Stimulated activated CD4-positive, alpha-beta T cell treated with anti-CD3 and anti-CD28 coated beads, Interleukin-1b, Interleukin-23, amount 100 ng/mL, for 4 hours (primary cell): ENCODE measurements around the gene C2orf68.
A peak's percentile ranks its signal among the peaks of the same experiment; 100 is the strongest.
"Not testable (repeated sequence)": the region's sequence is repeated elsewhere in the genome, so short reads cannot be mapped to it uniquely, and the experiment has no call there.

Experiments
- DNase-seq, 2 donors: peaks; one replicate each; pipeline ENCODE4 v3.0.0-alpha.2; 2020; ENCODE audit warnings: low read depth in 2 of 2

The C2orf68 gene

GRCh38 chr2:85628658-85629057 lies 16.8 kb upstream of the C2orf68 start:
- DNase-seq, result no peak

DNA sequence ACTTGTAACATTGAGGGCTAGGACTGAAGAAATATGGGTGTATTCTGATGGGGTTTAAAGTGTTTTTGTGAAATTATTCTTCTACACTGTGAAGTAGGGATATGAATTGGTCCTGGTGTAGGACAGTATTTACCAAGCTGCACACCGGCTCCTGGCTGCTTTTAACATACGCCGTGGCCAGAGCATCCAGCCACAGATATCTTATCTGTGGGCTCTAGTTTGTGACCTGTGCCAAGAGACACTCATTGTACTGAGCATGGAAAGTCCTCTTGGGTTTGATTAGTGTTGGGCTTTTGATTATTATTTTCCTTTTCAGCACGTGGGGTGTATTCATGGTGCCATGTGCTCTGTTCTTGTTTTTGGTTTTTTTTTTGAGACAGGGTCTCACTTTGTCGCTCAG lies 12.1 kb upstream of the C2orf68 start:
- DNase-seq, result no peak

DNA sequence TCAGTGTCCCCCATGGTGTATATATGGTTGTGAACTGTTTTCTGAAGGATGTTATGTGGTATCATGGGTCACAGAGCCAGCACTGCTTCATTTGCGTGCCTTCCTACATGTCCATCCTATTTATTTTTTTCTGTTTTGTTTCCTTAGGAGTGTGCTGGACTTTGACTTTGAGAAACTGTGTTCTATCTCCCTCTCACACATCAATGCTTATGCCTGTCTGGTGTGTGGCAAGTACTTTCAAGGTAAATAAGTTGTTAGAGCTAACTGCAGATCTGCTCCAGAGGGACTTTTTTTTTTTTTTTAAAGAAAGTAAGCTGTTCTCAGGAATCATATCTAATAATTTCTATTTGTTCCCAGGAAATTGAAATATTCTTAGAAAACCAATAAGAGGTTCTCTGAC lies 9.5 kb upstream of the C2orf68 start:
- DNase-seq, result no peak

DNA sequence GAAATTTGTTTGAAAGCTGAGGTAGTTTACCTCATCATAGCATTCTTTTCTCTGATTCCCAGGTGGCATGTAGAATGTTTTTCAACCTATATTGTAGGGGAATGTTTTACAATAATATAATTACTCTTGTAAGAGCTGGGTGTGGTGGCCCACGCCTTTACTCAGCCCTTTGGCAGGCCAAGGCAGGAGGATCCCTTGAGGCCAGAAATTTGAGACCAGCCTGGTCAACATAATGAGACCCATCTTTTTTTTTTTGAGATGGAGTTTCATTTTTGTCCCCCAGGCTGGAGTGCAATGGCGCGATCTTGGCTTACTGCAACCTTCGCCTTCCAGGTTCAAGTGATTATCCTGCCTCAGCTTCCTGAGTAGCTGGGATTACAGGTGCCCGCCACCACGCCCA lies 7.8 kb upstream of the C2orf68 start:
- DNase-seq, result no peak

DNA sequence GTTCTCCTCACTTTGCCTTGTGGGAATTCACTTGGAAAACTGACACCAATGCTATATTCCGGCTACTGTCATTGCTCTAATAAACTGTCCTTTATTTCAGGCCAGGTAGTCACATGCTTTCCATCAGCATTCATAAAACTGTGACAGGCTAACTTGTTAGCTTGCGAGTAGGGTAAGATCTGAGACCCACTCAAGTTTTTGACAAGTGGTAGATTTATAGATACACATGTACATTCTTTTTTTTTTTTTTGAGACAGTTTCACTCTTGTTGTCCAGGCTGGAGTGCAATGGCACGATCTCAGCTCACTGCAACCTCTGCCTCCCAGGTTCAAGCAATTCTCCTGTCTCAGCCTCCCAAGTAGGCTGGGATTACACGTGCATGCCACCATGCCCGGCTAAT lies 5.9 kb upstream of the C2orf68 start:
- DNase-seq, result not testable (repeated sequence)

GRCh38 chr2:85615413-85615728 lies 3.5 kb upstream of the C2orf68 start:
- no peak for DNase-seq

DNA sequence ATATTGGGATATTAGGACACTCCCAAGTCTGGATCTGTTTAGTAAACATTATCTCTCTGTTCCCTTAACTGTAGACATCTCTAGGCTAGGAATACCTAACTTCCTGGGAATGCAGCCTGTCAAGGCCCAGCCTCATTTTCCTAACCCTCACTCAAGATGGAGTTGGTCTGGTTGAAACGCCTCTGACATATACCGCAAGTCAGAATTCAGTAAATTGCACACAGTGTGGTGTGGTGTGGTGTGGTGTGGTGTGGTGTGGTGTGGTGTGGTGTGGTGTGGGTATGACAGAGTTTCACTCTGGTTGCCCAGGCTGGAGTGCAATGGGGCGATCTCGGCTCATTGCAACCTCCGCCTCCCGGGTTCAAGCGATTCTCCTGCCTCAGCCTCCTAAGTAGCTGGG lies 2.9 kb upstream of the C2orf68 start:
- not testable (repeated sequence) for DNase-seq

- no peak for DNase-seq
These were observed 2.0 kb upstream of the C2orf68 start for GRCh38 chr2:85613717-85614515.

GRCh38 chr2:85611217-85611704 lies 605 bp downstream of the C2orf68 start:
- DNase-seq, result no peak

- no peak for DNase-seq
These were observed 4.3 kb downstream of the C2orf68 start for GRCh38 chr2:85607268-85608215.

GRCh38 chr2:85606116-85606455 lies 5.8 kb downstream of the C2orf68 start:
- DNase-seq, result no peak

- DNase-seq, result no peak
These were observed 6.3 kb downstream of the C2orf68 start for GRCh38 chr2:85605406-85606115.

DNA sequence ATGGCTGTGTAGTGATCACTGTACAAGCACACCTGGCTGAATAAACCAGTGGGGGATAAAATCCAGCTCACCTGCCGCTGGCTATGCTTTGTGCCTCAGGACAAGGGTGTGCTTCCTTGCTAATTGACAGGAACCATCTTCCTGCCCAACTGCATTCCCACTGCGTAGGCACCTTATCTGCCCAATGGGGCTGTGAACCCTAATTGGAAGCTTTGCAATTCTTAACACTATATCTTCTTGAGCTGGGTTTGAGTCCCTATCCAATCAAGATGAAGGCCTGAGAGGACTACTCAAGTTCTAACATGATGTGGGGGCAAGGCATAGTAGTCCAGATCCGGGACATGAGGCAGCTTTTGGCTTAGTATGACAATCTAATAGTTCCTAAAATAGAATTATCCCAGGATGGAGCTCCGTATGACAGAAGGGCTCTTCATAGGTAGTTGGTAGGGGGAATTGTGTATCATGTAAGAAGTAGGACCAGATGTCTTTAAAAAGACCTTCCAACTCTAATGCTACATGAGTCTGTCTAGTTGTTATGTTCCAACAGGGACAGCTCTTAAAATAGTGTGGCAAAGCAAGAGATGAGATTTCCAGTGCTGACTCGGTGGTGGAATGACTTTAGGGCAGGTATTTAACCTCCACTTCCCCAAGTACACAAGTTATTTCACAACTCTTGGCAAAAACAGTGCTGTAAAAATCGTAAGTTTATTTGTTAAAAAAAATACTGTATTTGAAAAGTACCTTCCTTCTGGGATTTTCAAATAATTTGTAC lies 7.1 kb downstream of the C2orf68 start:
- no peak for DNase-seq

GRCh38 chr2:85604133-85604444 lies 7.8 kb downstream of the C2orf68 start:
- not testable (repeated sequence) for DNase-seq

- peak; percentile 75 to 89 for DNase-seq
These were observed 9.2 kb downstream of the C2orf68 start, which contains the start of gene TMEM150A for GRCh38 chr2:85602476-85603234. Gene TMEM150A (minus strand): TSS chr2:85602698. CDS start chr2:85601948, 750 bp downstream.

DNA sequence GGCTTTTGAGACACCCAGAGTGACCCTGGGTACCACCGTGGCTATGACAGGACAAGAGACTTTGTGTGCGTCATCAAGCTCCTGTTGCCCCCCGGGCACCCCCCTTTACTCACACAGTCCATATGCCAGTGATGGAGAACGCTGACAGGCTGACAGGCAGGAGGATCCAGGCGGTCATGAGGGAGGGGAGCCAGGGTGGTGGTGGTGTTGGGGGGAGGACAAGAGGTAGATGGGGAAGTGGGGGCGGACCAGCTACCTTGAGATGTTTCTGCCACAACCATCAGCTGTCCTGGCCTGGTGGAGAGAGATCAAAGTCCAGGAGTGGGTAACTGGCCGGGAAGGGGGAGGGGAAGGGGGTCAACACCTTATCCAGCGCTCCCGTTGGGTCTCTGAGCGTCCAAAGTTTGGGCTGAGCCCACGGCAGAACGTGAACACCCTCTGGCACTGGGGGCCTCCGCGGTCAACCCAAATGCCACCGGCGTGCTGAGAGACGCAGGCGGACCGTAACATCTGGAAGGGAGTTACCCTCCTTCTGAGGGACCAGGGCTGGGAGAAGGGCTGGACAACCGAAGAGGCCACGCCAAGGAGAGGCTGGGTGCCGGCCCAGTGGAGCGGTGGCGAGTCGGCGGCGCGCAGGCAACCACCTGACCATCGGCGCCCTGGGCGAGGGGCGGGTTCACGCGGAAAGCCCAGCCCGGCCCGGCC lies 9.9 kb downstream of the C2orf68 start:
- DNase-seq, result no peak

DNA sequence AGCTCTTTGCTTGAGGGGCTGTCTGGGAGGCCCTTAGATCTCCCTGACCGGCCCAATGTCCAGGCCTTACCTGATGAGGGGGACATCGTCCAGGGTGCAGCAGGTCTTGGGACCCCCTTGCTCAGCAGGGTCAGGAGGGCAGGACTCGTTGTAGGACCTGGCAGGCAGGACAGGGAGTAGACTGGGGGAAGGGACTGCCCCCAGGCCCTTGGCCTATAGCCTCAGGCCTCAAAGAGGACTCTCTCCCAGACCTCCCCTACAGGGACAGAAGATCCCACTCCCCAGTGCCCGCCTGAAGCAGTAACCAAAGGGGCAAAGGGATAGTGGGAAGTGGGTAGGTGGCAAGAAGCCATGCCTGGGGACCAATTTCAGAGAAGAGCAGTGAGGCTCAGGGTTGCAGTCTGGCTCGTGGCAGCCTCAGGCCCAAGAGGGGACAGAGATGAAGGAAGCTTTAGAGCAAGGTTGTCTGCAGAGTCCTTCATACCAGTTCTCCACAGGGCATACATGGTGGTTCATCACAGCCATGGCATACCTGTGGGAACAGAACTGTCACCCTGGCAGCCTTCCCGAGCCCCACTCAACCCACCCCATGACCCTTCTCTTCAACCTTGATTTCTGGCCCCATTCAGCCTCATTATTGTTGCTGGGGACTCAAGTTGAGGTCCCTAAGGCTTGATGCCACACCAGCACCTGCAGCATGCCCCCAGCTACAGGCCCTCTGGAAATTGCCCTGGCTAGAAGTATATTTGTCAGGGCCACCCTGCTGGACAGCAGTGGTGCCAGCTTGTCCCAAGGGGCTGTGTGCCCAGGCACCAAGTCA lies 10.7 kb downstream of the C2orf68 start:
- no peak for DNase-seq

GRCh38 chr2:85600235-85600575 lies 11.7 kb downstream of the C2orf68 start:
- no peak for DNase-seq

DNA sequence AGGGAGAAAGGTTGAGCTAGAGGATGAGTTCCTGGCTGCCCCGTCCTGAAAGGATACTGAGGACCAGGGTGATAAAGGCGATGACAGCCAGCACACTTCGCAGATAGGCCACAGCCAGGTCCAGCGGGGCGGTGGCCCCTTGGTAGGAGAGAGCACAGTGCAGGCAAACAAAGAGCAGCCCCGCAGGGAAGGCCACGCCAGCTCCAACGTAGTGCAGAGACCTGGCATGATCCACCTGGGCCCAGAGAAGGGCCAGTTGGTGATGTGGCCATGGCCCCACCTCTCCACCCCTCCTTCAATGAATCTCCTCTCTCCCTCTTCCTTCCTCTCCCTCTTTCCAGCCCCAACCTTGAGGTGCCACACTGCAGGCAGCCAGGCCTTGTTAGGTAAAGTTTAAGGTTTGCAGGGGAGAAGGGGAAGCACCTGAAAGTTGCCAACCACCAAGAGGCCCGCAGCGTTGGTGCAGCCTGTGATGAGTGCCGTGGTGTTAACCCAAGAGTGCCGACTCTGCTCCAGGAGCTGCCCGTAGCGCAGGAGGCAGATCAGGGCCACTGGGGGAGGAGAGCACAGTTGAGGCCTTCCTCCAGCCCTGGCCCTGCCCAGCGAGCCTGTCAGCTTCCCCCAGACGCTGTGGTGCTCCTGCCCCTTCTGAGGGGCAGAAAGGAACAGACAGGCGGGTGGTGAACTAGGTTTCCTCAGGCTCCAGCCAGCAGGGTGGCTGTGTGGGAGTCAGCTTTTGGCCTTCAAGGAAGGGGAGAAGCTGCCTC lies 12.2 kb downstream of the C2orf68 start:
- no peak for DNase-seq
